ENCODE data around the gene MLXIPL.
"Not testable (repeated sequence)": the region's sequence is repeated elsewhere in the genome, so short reads cannot be mapped to it uniquely, and the experiment has no call there.

The MLXIPL gene

GRCh38 chr7:73612598-73613269, 11.6 kb downstream of the MLXIPL start:
- DNase-seq, result no peak

GRCh38 chr7:73611017-73611555, 13.2 kb downstream of the MLXIPL start:
- no peak for DNase-seq

GRCh38 chr7:73610105-73610504, 14.2 kb downstream of the MLXIPL start:
- no peak for DNase-seq

DNA sequence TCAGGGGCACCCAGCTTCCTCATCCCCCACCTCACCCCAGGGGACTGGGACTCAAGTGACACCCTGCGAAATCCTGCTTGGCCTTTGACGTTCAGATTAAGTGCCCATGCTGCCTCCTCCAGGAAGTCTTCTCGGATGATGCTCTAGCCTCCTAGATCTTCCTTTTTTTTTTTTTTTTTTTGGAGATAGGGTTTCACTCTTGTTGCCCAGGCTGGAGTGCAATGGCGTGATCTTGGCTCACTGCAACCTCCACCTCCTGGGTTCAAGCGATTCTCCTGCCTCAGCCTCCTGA, 16.7 kb downstream of the MLXIPL start:
- DNase-seq, result not testable (repeated sequence)

DNA sequence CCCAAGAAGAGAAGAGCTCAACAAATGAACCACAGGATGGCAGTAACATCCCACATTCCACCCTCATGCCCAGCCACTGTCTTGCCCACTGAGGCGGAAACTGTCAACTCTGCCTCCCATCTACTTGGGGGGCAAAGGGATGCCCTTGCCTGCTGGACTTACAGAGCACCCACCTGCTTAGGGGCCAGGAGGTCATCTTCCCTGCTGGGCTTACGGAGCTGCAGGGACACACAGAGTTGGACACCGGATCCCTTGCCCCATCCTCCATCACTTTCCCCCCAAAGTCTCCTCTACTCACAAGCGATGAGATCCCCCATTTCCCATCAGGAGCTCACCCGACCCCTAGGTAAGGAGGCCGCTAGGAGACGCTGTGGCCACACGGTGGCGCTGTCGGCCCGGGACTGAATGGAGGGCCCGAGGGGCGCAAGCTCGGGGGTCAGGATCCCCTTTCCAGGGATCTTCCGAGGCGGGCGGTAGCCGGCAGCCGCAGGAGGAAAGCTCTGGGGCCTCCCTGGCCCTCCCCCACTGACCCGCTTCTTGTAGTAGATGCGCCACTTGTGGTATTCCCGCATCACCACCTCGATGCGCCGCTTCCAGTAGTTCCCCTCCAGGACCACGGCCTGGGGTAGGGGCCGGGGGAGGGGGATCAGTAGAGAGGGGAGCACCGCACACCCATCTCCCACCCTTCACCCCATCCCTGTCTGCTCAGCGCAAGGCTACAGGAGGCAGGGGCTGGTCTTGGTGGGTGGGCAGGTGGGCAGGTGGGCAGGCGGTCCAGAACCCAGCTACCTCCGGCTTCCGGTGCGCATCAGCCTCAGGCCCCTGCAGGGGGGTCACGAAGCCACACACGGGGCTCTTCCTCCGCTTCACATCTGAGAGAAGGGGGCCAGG, 17.3 kb downstream of the MLXIPL start:
- peak; percentile 51 for DNase-seq

DNA sequence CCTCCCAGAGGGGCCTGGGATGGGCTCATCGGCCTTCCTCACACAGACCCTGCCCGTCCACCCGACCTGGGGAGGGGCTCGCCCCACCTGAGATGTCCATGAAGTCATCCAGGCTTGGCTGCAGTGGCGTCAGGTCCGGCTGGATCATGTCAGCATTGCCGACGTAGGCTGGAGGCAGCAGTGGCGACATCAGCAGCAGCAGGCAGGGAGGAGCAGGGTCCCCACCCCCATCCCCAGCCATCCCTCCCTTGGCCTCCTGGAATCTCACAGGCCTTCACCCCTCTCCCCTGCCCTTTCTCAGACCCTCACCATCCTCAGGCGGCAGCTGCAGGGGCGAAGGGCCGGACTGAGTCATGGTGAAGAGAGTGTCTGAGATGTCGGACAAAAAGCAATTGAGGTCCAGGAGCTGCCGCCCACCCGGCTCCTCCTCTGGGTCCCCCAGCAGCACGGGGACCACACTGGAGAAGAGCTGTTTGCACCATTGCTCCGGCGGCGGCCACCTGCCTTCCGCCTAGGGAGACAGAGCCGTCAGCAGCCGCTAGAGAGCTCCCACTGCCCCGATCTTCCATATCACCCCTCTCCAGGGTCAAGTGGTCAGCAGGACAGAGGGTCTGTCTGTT, 18.6 kb downstream of the MLXIPL start:
- DNase-seq, result no peak

GRCh38 chr7:73602721-73603651, 21.3 kb downstream of the MLXIPL start:
- no peak for DNase-seq

DNA sequence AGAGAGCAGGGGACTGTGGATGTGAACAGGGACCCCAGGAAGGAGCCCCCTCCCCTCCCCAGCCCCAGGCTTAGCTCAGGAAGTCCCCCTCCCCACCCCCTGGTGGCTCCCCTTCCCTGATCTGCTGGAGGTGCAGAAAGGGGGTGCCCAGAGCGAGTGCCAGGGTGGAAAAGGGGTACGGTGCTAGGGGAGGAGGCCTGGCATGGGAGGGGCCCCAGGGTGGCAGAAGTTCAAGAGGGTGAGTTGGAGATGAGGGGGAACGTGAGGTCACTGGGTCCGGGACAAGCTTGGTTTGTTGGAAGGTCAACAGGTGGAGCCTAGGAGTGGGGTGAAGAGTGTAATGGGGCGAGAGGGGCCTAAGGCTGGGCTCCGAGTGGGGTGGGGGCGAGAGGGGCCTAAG, 24.4 kb downstream of the MLXIPL start:
- DNase-seq, result no peak

DNA sequence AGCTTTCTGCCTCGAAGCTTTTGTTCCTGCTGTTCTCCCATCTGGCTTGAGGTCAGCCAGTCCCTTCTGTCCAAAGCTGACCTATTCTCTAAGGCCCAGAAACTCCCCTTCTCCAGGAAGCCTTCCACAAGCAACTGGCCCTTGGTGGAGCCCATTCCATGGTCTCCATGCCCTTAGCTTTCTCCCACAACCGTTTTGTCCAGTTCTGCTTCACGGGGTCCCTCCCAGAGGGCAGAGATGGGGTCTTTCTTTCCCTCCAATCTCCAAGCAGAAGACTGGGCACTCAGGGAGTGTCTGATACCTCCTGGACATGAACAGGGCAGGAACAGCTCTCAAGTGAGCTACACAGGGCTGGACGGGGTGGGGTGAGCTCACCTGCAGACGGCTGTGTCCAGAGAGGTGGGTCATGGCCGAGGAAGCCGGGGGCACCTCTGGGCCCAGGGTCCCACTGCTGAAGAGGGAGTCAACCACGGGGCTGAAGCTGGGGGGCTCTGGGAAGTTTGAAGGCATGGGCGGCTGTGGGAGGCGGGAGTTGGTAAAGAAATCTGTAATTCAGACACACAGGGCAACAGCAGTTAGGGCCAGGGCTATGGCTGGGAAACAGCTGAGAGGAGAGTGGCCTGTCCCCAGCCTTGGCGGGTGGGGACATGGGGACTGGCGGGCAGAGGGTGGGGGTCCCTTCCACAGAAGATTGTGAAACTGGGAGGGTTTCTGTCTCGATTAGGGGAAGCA, 25.0 kb downstream of the MLXIPL start:
- no peak for DNase-seq

- no peak for DNase-seq
Measured at GRCh38 chr7:73597978-73598782, 26.1 kb downstream of the MLXIPL start.

GRCh38 chr7:73596191-73597065, 27.9 kb downstream of the MLXIPL start:
- DNase-seq, result no peak

DNA sequence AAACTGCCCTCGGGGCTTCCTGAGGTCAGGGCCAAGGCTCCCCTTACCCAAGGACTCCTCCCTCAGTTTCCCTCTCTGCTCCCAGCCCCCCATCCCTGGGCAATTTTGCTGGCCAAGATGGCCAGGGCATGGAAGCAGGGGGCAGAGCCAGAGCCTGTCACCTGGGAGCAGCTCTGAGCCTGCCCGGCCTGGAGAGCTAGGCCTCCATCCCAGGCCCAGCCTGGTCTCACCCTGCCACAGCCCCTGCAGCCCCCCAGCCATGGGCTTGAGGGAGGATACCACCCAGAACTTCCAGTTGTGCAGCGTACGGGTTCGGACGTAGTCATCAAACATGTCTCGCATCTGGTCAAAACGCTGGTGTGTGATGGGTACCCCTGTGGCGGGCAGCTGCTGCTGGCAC, 29.0 kb downstream of the MLXIPL start:
- no peak for DNase-seq

DNA sequence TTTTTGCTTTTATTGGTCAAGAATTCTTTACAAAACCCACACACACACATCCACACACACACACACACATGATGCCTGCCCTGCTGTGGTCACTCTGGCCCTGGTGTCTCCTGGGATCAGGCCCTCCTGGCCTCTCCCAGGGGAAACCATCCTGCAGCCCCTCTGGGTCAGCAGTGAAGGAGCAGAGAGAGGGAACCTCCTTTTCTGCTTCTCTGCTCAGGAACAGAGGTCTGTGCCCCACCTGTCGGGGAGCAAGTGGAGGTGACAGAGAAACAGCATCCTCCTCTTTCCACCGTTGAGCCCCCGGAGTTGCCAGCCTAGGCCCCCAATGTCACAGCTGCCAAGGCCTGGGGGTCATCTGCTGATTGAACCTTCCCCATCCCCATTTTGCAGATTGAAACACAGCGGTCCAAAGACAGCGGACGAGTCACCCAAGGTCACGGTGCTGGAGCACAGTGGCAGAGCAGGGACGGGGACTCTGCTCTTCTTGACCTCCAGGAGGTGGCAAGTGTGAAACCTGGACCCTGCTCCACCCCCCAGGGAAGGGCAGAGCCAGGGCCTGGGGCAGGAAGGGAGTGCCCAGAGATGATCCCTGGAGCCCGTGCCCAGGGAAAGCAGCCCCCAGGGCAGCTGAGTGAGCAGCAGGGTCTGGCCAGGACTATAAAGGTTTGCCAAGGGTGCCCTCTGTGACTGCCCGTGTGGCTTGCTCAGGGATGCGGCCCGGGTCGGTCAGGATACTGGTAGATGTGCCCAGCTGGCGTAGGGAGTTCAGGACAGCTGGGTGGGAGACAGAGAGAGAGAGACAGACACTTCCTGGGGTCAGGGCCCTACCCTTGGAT, 30.9 kb downstream of the MLXIPL start:
- no peak for DNase-seq

GRCh38 chr7:73586911-73587310, 37.4 kb downstream of the MLXIPL start:
- DNase-seq, result no peak

DNA sequence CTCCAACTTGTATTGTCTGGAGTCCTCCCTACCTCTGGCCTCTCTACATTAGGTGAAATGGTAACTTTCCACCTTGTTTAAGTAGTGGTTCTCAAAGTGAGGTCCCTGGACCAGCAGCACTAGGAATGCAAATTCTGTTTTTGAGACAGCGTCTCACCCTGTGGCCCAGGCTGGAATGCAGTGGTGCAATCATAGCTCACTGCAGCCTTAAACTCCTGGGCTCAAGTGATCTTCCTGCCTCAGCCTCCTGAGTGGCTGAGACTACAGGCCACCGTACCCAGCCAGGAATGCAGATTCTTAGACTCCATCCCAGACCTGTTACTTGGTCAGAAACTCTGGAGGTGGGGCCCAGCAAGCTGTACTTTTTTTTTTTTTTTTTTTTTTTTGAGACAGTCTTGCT, 39.1 kb downstream of the MLXIPL start:
- no peak for DNase-seq

- DNase-seq, result no peak
Measured at GRCh38 chr7:73582664-73583202, 41.6 kb downstream of the MLXIPL start.

DNA sequence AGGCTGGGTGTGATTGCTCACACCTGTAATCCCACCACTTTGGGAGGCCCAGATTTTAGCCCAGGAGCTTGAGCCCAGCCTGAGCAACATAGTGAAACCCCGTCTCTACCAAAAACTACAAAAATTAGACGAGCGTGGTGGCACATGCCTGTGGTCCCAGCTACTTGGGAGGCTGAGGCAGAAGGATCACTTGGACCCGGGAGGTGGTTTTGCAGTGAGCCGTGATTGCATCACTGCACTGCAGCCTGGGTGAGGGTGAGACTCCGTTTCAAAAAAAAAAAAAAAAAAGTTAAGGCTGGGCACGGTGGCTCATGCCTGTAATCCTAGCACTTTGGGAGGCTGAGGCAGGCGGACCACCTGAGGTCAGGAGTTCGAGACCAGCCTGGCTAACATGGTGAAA, 43.3 kb downstream of the MLXIPL start:
- DNase-seq, result not testable (repeated sequence)

DNA sequence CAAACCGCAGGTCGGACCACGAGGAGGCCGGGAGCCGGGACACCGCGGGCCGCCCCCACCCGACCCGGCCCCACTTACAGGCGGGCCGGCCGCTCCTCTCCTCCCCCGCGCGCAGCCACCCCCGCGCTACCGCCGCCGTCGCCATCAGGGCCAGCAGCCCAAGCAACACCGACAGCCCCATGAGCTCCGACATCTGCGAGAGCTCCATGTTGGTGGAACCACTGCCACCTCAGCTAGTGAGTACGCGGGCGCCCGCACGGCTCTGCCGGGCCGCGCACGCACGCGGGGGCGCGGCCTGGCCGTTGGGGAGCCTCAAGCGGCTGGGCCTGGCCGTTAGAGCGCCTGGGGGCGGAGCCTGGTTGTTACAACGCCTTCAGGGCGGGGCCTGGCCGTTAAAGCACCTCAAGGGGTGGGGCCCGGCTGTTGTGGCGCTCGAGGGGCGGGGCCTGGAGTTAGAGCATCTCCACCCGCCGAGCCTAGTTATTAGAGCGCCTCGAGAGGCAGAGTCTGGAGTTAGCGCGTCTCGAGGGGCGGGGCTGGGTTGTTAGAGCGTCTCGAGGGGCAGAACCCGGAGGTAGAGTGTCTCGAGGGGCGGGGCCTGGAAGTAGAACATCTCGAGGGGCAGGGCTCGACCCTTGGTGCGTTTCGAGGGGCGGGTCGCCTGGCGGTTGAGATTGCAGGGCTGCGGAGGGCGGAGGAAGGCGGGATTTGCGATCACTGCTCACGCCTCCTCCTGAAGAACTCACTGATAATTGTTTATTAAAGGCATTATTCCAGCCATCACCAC, 45.8 kb downstream of the MLXIPL start, which contains the start of gene TBL2:
Gene TBL2 (minus strand): TSS at position 238 of the 787 bp plus-strand sequence. CDS start 30 bp downstream, at position 208.
- peak; percentile 98 for DNase-seq

Data from activated CD4-positive, alpha-beta T cell treated with anti-CD3 and anti-CD28 coated beads for 1 hour (primary cell).